Tibial nerve (tissue), 4 donors: Measurements from ENCODE around the gene KCNG4. TPM values are rescaled to one million over a fixed set of nuclear protein-coding genes. Genes with fewer than 3 reads are reported as not detected.
A peak's percentile ranks its signal among the peaks of the same experiment; 100 is the strongest.

Source experiments
- DNase-seq, 2 donors: peaks; one replicate each; pipeline ENCODE4 v3.0.0-alpha.2; 2019; ENCODE audit warnings: low spot score in 2 of 2
- H3K27ac ChIP-seq, 4 donors: fragments of 200-600 bp; sonication (generic) in 3 of 4; one replicate each; pipeline ENCODE4 v1.5.1; 2017 to 2019; ENCODE audit warnings: mild to moderate bottlenecking in 1 of 4
- H3K27me3 ChIP-seq, 2 donors: fragments of 200-600 bp; sonication (generic) in 1 of 2; one replicate each; pipeline versions ENCODE4 v1.5.1 to v1.6.0; 2017 to 2019
- H3K36me3 ChIP-seq, 3 donors: fragments of 200-600 bp; sonication (generic); one replicate each; pipeline ENCODE4 v1.5.1; 2018 to 2019
- H3K4me1 ChIP-seq, 4 donors: fragments of 200-600 bp; sonication (generic) in 3 of 4; one replicate each; pipeline ENCODE4 v1.5.1; 2017 to 2019
- H3K4me3 ChIP-seq, 4 donors: fragments of 200-600 bp; sonication (generic) in 3 of 4; one replicate each; pipeline ENCODE4 v1.5.1; 2017 to 2019; ENCODE audit warnings: mild to moderate bottlenecking in 1 of 4, moderate library complexity in 1 of 4
- H3K9me3 ChIP-seq, 4 donors: fragments of 200-600 bp; sonication (generic) in 3 of 4; one replicate each; pipeline ENCODE4 v1.5.1; 2017 to 2019
- CTCF ChIP-seq, 5 experiments: fragments of 200-600 bp in 3 of 5; fragments of 450-650 bp in 2 of 5; sonication (generic) in 3 of 5; IDR thresholded peaks; one replicate each; pipeline ENCODE4 v1.5.1; 2016 to 2019; ENCODE audit warnings: antibody characterized with exemption in 5 of 5, mild to moderate bottlenecking in 3 of 5, moderate library complexity in 2 of 5
- EP300 ChIP-seq, 2 donors: sonication (generic); formaldehyde crosslinking; IDR thresholded peaks; one replicate each; pipeline ENCODE4 v1.6.1; 2017; ENCODE audit warnings: antibody characterized with exemption in 2 of 2, mild to moderate bottlenecking in 1 of 2
- POLR2A ChIP-seq, 2 donors: fragments of 450-650 bp; IDR thresholded peaks; one replicate each; pipeline ENCODE4 v1.6.1; 2017; ENCODE audit warnings: antibody characterized with exemption in 2 of 2, mild to moderate bottlenecking in 2 of 2, moderate library complexity in 2 of 2
- WGBS, 2 donors: methylation state at CpG; one replicate each; pipeline ENCODE4 v1.1.5; 2018; 5-methylcytosine and 5-hydroxymethylcytosine counted together
- small RNA-seq: library from RNA; depleted of rRNA; stranded (forward); fragments of <200 nt; gene quantifications from one replicate; pipeline ENCODE3, GENCODE V24; 2016
- total RNA-seq, 4 donors: library from RNA; depleted of rRNA; stranded (reverse); fragments of >200 nt; gene quantifications; one replicate each; pipeline ENCODE4 v1.1.0, GENCODE V29; 2016

KCNG4 gene
- total RNA-seq, 4 donors from 2014 or later, result 0.30 TPM; not detected in 3

GRCh38 chr16:84176192-84177053 is 63.4 kb downstream of the KCNG4 start:
- Histone ChIP-seq H3K4me3 (peak overlapping the region in 1 of 4 donors; percentile 7), H3K4me1 (peaks cover 0 to 42% (median 31%) of the 10 kb centered on the region in 4 donors), H3K27ac (peak overlapping the region; percentile 56 to 96 (median 83)), H3K36me3 (peaks cover 0 to 33% (median 13%) of the 10 kb centered on the region in 3 donors), H3K27me3 (no peaks in the 10 kb centered on the region), H3K9me3 (no peaks in the 10 kb centered on the region)
- no peak for TF ChIP-seq EP300 (IDR thresholded peaks at IDR 0.05)
- no peak for TF ChIP-seq CTCF (IDR thresholded peaks at IDR 0.05)
- no peak for TF ChIP-seq POLR2A (IDR thresholded peaks at IDR 0.05)
- WGBS, 2 donors, result 35 to 36% methylated on average over 17 to 18 of the region's 18 CpGs
- no peak for DNase-seq

GRCh38 chr16:84175350-84176081 is 64.3 kb downstream of the KCNG4 start:
- H3K36me3 ChIP-seq, result peaks cover 0 to 24% (median 4%) of the 10 kb centered on the region in 3 donors
- H3K27ac ChIP-seq, result peak overlapping the region; percentile 56 to 96 (median 83)
- no peaks in the 10 kb centered on the region for H3K9me3 ChIP-seq
- peaks cover 0 to 42% (median 31%) of the 10 kb centered on the region in 4 donors for H3K4me1 ChIP-seq
- peak; percentile 51 to 64 for DNase-seq
- no peak overlapping the region for H3K4me3 ChIP-seq
- 33 to 57% methylated on average over 10 of the region's 10 CpGs for whole genome bisulfite sequencing, 2 donors
- TF ChIP-seq CTCF (IDR thresholded peaks at IDR 0.05), result peak; percentile 42 to 86 (median 63)
- no peak for TF ChIP-seq EP300 (IDR thresholded peaks at IDR 0.05)
- no peak for TF ChIP-seq POLR2A (IDR thresholded peaks at IDR 0.05)
- H3K27me3 ChIP-seq, result no peaks in the 10 kb centered on the region

GRCh38 chr16:84174396-84174795 is 65.4 kb downstream of the KCNG4 start:
- Histone ChIP-seq H3K4me3 (no peak overlapping the region), H3K27me3 (no peaks in the 10 kb centered on the region), H3K36me3 (peaks cover 0 to 13% (median 3%) of the 10 kb centered on the region in 3 donors), H3K27ac (peak overlapping the region in 2 of 4 donors; percentile 76 to 90), H3K4me1 (peaks cover 0 to 42% (median 31%) of the 10 kb centered on the region in 4 donors), H3K9me3 (no peaks in the 10 kb centered on the region)
- TF ChIP-seq EP300 (IDR thresholded peaks at IDR 0.05), result no peak
- TF ChIP-seq POLR2A (IDR thresholded peaks at IDR 0.05), result no peak
- no peak for TF ChIP-seq CTCF (IDR thresholded peaks at IDR 0.05)
- 80 to 85% methylated on average over 11 of the region's 11 CpGs for WGBS, 2 donors
- DNase-seq, result no peak

- Histone ChIP-seq H3K27me3 (no peaks in the 10 kb centered on the region), H3K9me3 (no peaks in the 10 kb centered on the region), H3K4me1 (peaks cover 0 to 3% (median 0%) of the 10 kb centered on the region in 4 donors), H3K36me3 (no peaks in the 10 kb centered on the region), H3K4me3 (no peak overlapping the region), H3K27ac (no peak overlapping the region)
- DNase-seq, result no peak
- WGBS, 2 donors, result 78 to 85% methylated on average over 11 of the region's 11 CpGs
- no peak for TF ChIP-seq CTCF (IDR thresholded peaks at IDR 0.05)
- no peak for TF ChIP-seq EP300 (IDR thresholded peaks at IDR 0.05)
- TF ChIP-seq POLR2A (IDR thresholded peaks at IDR 0.05), result no peak
These were observed 70.0 kb downstream of the KCNG4 start for GRCh38 chr16:84169765-84170310.

Small RNA genes lying within 50 kb of the gene (small RNA-seq; reads per million reads assigned to genes)
- gene RNA5SP433, result not detected

Other genes starting within 250 kb of the KCNG4 start
- gene SLC38A8, start 197.2 kb downstream of the KCNG4 start, total RNA-seq, result not detected
- 100 to 1,000 TPM in 3 of 4 donors, 10 to 100 TPM in 1; 98.4 to 149 (median 121) TPM for gene MBTPS1, start 123.1 kb downstream of the KCNG4 start, total RNA-seq
- gene HSDL1, start 94.8 kb downstream of the KCNG4 start, total RNA-seq, result 10 to 100 TPM; 11.1 to 39.8 (median 20.6) TPM
- gene DNAAF1, start 94.7 kb downstream of the KCNG4 start, total RNA-seq, result 1 to 10 TPM in 1 of 4 donors, under 1 TPM in 2, not detected in 1; 0.20 to 1.1 (median 0.90) TPM
- gene TAF1C, start 53.0 kb downstream of the KCNG4 start, total RNA-seq, result 100 to 1,000 TPM in 1 of 4 donors, 10 to 100 TPM in 3; 50.7 to 109 (median 73.9) TPM
- 1 to 10 TPM in 1 of 4 donors, not detected in 3; 1.2 TPM for gene ADAD2, start 48.9 kb downstream of the KCNG4 start, total RNA-seq
- gene WFDC1, start 54.9 kb upstream of the KCNG4 start, total RNA-seq, result 1 to 10 TPM; 3.5 to 4.6 (median 4.2) TPM
- not detected for gene ATP2C2, start 128.5 kb upstream of the KCNG4 start, total RNA-seq